ENCODE data around the gene NRK.
"Not testable (repeated sequence)": the region's sequence is repeated elsewhere in the genome, so short reads cannot be mapped to it uniquely, and the experiment has no call there.

The NRK gene

DNA sequence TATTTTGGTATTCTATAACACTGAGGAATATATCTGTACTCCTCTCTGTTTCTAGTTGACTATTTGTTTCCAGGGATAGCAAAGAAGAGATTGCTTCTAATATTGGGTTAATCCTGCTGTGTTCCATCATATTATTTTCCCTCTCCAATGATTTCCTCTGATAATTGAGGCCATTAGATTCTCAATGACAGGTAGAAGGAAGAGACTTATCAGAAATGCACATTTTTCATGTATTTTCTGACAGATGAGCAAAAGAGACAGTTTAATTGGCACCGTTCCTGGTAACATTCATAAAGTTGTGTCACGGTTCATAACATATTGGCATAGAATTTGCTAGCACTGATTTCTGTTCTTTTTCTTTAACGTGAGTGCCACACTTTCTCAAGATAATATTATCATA lies 58.2 kb downstream of the NRK start:
- no peak for DNase-seq (ENCODE audit: low read depth)

- DNase-seq (ENCODE audit: low read depth), result no peak
Observed at GRCh38 chrX:105882581-105883275, 60.4 kb downstream of the NRK start.

DNA sequence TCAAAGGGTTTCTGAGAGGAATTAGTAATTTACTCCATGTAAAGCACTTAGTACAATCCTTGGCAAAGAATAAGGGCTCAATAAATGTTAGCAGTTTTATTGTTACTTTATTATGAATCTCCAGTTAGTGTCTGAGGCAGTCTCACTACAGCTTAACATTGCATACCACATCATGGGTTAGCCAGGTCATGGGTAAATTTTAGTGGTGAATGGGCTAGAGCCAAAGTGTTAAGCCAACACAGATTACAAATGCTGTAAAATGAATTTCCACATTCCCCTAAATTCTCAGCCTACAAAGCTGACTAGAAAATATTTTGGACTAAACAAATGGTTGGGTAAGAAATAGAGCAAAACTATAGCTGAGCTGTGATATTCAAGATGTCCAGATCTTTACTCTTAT lies 72.4 kb downstream of the NRK start:
- no peak for DNase-seq (ENCODE audit: low read depth)

DNA sequence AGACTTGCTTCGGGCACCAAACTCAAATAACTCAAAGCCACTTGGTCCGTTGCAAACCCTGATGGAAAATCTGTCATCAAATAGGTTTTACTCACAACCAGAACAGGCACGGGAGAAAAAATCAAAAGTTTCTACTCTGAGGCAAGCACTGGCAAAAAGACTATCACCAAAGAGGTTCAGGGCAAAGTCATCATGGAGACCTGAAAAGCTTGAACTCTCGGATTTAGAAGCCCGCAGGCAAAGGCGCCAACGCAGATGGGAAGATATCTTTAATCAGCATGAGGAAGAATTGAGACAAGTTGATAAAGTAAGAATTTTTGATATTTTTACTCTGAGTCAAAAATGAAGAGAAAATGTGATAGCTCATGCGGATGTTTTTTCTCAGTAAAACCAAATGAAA lies 87.2 kb downstream of the NRK start:
- DNase-seq (ENCODE audit: low read depth), result no peak

DNA sequence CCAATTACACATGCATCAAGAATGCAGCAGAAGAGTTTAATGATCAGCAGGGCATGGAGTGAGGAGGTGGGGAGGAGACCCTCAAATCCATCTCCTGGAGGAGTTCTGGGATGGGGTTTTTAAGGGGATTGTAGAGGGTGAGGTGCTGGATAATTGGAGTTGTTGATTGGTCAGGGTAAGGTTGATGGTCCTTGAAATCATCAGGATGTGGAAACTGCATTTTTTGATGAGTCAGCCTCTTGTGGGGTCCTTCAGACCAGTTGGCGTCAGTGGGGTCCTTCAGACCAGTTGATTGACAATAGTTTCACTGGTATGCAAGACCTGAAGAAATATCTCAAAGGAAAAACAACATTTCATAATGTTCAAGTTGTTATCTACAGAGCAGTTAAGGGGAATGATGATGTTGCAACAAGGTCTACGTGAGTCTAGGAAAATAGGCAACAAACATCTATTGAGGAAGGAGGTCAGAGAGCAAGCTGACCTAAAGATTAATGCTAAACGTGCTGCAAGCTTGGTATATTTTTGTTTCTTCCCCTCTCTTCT lies 88.3 kb downstream of the NRK start:
- no peak for DNase-seq (ENCODE audit: low read depth)

DNA sequence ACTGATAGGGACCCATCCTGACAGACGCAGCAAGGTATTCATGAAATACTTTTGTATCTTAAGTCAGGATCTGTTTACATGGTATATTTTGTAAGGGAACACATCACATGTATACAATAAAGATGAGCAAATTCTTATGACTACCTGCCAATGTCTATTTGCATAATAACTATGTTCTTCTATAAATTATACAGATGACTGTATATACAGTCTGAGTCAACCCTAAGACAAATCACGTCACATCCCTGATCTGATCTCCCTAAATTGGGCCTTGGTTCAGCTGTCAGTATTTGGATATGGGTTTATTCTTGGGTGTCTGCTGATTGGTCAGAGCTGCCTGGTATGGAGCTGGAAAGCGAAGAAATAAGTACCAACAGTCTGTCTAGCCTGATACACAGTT lies 122.9 kb downstream of the NRK start:
- DNase-seq (ENCODE audit: low read depth), result no peak

GRCh38 chrX:105969487-105969886 lies 147.1 kb downstream of the NRK start:
- DNase-seq (ENCODE audit: low read depth), result no peak

GRCh38 chrX:105972690-105973386 lies 150.5 kb downstream of the NRK start:
- no peak for DNase-seq (ENCODE audit: low read depth)

GRCh38 chrX:105973387-105973739 lies 151.0 kb downstream of the NRK start:
- no peak for DNase-seq (ENCODE audit: low read depth)

DNA sequence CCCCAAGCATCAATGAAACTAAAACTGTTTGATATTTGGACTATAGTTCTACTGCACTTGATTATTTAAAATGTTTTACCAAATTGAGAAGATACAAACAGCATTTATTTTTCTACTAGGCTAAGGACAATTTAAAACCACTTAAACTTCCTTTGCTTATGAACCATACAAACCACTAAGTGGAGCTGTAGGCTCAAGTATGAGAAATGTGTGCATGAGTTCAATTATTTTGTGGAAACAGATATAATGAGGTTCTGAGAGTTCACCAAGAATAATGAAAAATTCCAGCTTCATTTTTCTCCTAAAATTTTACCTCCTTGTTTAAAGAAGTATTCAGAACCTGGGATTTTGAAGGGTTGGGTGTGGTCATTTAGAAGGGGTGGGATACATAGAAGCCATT lies 153.0 kb downstream of the NRK start:
- DNase-seq (ENCODE audit: low read depth), result no peak

DNA sequence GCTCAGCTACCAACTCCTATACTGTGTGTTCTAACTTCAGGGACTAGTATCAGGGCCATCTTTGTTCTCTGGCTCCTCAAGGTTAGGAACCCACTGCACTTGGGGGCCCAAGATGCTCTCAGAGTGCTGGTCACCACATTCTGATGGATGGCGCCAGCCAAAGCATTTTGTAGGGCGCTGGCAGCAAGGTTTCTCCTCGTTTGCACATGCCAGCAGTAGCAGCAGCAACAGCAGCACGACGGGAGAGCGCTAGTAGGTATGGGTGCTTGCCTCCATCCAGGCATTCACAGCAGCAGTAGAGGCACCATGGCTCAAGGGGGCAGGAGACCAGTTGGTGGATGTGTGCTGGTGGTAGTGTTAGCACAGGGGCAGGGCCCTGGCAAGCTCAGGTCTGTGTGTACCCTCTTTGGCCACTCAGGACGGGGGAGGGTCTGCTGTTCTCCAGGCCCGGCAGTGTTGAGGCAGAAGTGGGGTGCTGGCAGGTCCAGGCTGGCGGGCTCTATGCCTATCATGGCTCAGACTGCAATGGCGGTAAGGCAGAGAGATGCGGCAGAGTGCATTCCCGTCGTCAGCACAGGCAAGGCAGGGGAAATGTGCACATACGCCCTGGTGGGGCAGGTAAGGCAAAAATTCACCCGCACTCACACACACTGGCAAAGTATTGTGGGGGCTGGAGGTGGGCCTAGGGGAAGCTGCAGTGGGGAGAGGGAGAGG lies 159.6 kb downstream of the NRK start:
- no peak for DNase-seq (ENCODE audit: low read depth)

DNA sequence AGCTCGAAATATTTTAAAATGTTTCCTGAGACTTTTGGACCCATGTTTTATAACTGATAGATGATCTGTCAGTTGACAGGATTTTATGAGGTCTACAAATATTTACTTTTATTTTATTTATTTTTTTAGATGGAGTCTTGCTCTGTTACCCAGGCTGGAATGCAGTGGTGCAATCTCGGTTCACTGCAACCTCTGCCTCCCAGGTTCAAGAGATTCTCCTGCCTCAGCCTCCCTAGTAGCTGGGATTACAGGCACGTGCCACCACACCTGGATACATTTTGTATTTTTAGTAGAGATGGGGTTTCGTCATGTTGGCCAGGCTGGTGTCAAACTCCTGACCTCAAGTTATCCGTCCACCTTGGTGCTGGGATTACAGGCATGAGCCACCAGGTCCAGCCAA lies 166.1 kb downstream of the NRK start:
- not testable (repeated sequence) for DNase-seq (ENCODE audit: low read depth)

- DNase-seq (ENCODE audit: low read depth), result no peak
Observed at GRCh38 chrX:105999294-105999693, 177.0 kb downstream of the NRK start.

GRCh38 chrX:106000203-106000602 lies 177.9 kb downstream of the NRK start:
- DNase-seq (ENCODE audit: low read depth), result no peak

DNA sequence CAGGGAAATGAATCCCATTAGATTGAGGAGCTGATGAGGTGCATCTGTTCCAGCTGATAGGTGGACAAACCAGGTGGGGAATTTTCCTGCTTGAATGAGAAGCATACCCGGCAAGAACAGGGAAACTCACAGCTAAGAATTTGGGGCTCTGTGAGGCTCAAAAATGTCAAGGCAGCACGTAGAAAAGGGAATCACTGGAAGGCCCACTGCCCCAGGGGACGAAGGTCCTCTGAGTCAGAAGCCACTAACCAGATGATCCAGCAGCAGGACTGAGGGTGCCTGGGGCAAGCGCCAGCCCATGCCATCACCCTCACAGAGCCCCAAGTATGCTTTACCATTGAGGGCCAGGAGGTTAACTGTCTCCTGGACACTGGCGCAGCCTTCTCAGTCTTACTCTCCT lies 178.3 kb downstream of the NRK start:
- DNase-seq (ENCODE audit: low read depth), result not testable (repeated sequence)

DNA sequence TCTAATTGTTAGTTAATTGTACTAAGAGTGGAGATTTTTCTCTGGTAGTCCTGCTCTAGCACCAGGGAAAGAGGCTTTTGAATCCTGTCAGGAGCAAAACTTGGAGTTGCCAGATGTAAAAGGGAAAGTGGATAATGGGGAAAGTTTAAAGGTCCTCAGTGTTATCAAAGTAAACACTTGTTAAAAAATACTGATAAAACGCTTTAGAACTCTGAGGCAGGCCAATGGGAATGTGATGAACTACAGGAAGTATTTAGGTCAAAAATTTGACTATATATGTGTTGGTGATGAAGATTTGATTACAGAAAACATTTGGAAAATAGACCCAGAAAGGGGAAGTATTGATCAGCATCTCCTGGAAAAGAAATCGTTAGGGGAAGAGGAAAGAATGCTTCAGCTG lies 183.3 kb downstream of the NRK start:
- no peak for DNase-seq (ENCODE audit: low read depth)

DNA sequence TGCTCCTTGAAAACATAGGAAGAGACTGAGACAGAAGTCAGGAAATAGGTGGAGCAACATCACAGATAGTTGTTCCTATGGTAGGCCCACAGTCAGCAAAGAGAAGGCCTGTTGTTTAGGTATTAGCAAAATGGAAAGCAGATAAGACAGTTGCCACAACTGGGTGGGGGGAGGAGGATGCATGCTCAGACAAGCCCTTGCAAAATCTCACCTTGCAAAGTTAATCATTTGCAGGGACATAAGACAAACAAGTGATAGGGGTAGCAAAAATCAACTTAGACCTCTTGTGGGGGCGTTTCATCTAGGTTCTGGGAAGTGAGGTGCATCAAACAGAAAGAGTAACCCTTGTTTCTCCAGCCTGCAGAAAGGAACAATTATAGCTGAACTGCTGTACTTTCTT lies 185.5 kb downstream of the NRK start:
- no peak for DNase-seq (ENCODE audit: low read depth)
